Smooth muscle cell (in vitro differentiated cells): ENCODE measurements around the gene OR4E2. TPM values are rescaled to one million over a fixed set of nuclear protein-coding genes. Genes with fewer than 3 reads are reported as not detected.

Experiments
- DNase-seq: peaks from one replicate; lab custom pipeline; 2025; ENCODE audit not compliant: unreplicated experiment; lab: John Stamatoyannopoulos, UW
- H2AFZ ChIP-seq: fragments of 200-600 bp; sonication (generic); 2 replicates; pipeline ENCODE4 v1.6.0; 2016; ENCODE audit warnings: antibody characterized with exemption, low read depth, mild to moderate bottlenecking
- H3F3A ChIP-seq: fragments of 200-600 bp; sonication (generic); 2 replicates; pipeline ENCODE4 v1.6.0; 2017; ENCODE audit warnings: antibody characterized with exemption, low read depth
- H3K27ac ChIP-seq: fragments of 200-600 bp; sonication (generic); 2 replicates; pipeline ENCODE4 v1.5.1; 2016; ENCODE audit warnings: low read depth, mild to moderate bottlenecking
- H3K27me3 ChIP-seq: fragments of 200-600 bp; sonication (generic); 2 replicates; pipeline ENCODE4 v1.6.1; 2016; ENCODE audit warnings: low read depth, mild to moderate bottlenecking
- H3K36me3 ChIP-seq: fragments of 200-600 bp; sonication (generic); 2 replicates; pipeline ENCODE4 v1.5.1; 2016; ENCODE audit warnings: low read depth
- H3K4me1 ChIP-seq: fragments of 200-600 bp; sonication (generic); 2 replicates; pipeline ENCODE4 v1.5.1; 2016; ENCODE audit warnings: low read depth
- H3K4me2 ChIP-seq: fragments of 200-600 bp; sonication (generic); 2 replicates; pipeline ENCODE4 v1.6.0; 2016; ENCODE audit warnings: mild to moderate bottlenecking
- H3K4me3 ChIP-seq: fragments of 200-600 bp; sonication (generic); 2 replicates; pipeline ENCODE4 v1.5.1; 2016; ENCODE audit warnings: mild to moderate bottlenecking
- H3K79me2 ChIP-seq: fragments of 200-600 bp; sonication (generic); 2 replicates; pipeline ENCODE4 v1.6.0; 2016; ENCODE audit warnings: low read depth, mild to moderate bottlenecking
- H3K9ac ChIP-seq: fragments of 200-600 bp; sonication (generic); 2 replicates; pipeline ENCODE4 v1.6.0; 2016; ENCODE audit warnings: low read depth
- H3K9me3 ChIP-seq: fragments of 200-600 bp; sonication (generic); replicated peaks from 2 replicates; pipeline ENCODE4 v1.5.1; 2016; ENCODE audit warnings: low read depth
- H4K20me1 ChIP-seq: fragments of 200-600 bp; sonication (generic); 2 replicates; pipeline ENCODE4 v1.6.0; 2016; ENCODE audit warnings: low read depth
- WGBS: methylation state at CpG from one replicate; pipeline ENCODE4 v1.1.7; 2016; ENCODE audit warnings: low lambda C conversion rate; 5-methylcytosine and 5-hydroxymethylcytosine counted together
- polyA plus RNA-seq: library from polyadenylated mRNA; unstranded; fragments of >200 nt; fragmentation: Nextera tagmentation; extraction: Ambion mirVana; gene quantifications from 2 replicates; pipeline ENCODE4 v1.2.1, GENCODE V29; 2016
- total RNA-seq: library from RNA; depleted of rRNA; stranded (reverse); fragments of >200 nt; gene quantifications from 2 replicates; pipeline ENCODE4 v1.2.3, GENCODE V29; 2014
- TF ChIP-seq, protein P1 (sequence below): fragments of 200-600 bp; sonication (generic); IDR thresholded peaks from 2 replicates; pipeline ENCODE4 v1.5.1; 2017; ENCODE audit warnings: borderline replicate concordance, mild to moderate bottlenecking, antibody characterized with exemption; ENCODE audit not compliant: insufficient read depth, poor library complexity, severe bottlenecking

Gene OR4E2
- total and polyA plus RNA-seq, 2 experiments from 2014 or later = not detected

DNA sequence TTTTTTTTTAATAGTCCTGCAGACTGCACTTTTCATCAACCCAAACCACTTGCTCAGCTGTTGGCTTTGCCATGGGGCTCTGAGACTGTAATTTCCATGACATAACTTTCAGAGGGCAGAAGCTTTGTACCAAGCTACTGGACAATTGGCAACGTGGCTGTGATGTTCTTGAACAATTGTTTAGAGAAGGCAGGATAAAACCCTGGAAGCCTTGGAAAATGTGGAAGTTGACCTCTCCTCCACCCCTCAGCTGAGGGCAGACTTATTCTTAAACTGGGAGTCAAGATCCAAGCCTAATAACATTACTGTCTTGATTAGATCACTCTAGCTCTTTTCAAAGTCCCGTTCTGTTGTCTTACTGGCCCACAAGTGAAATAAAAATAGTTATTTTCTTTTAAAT lies 17.7 kb downstream of the OR4E2 start:
- Histone ChIP-seq H3K36me3 (no peaks in the 10 kb centered on the region), H3K9me3 (no peaks in the 10 kb centered on the region), H3K9ac (no peak overlapping the region), H3K27ac (no peak overlapping the region), H3K4me2 (no peak overlapping the region), H3K27me3 (no peaks in the 10 kb centered on the region), H4K20me1 (no peaks in the 10 kb centered on the region), H3K4me1 (no peaks in the 10 kb centered on the region), H3K4me3 (no peak overlapping the region), H3F3A (no peaks in the 10 kb centered on the region), H2AFZ (no peak overlapping the region), H3K79me2 (no peaks in the 10 kb centered on the region)
- TF ChIP-seq, protein P1, sequence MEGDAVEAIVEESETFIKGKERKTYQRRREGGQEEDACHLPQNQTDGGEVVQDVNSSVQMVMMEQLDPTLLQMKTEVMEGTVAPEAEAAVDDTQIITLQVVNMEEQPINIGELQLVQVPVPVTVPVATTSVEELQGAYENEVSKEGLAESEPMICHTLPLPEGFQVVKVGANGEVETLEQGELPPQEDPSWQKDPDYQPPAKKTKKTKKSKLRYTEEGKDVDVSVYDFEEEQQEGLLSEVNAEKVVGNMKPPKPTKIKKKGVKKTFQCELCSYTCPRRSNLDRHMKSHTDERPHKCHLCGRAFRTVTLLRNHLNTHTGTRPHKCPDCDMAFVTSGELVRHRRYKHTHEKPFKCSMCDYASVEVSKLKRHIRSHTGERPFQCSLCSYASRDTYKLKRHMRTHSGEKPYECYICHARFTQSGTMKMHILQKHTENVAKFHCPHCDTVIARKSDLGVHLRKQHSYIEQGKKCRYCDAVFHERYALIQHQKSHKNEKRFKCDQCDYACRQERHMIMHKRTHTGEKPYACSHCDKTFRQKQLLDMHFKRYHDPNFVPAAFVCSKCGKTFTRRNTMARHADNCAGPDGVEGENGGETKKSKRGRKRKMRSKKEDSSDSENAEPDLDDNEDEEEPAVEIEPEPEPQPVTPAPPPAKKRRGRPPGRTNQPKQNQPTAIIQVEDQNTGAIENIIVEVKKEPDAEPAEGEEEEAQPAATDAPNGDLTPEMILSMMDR = no peak
- DNase-seq = no peak
- 68% methylated on average over 2 of the region's 2 CpGs for WGBS

DNA sequence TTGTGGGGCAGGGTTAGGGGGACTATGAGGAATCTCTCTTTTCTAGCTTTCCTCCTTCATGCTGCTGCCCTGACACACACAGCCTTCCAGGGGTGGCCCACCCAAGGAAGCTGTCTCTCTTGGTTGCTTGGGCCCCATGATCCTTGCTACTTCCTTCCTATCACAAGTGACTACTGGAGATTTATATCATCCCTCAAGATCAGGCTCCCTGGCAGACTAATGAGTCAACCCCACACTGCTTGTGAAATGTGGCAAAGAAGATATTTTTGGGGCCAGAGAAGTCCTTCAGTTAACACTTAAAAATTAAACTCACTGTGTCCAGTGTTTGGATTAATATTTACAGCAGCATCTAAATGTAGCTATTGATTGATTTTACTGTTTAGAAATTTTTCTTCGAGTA lies 18.5 kb downstream of the OR4E2 start:
- Histone ChIP-seq H2AFZ (no peak overlapping the region), H3K4me3 (no peak overlapping the region), H3F3A (no peaks in the 10 kb centered on the region), H4K20me1 (no peaks in the 10 kb centered on the region), H3K36me3 (no peaks in the 10 kb centered on the region), H3K9ac (no peak overlapping the region), H3K27me3 (no peaks in the 10 kb centered on the region), H3K9me3 (no peaks in the 10 kb centered on the region), H3K4me1 (no peaks in the 10 kb centered on the region), H3K4me2 (no peak overlapping the region), H3K79me2 (no peaks in the 10 kb centered on the region), H3K27ac (no peak overlapping the region)
- TF ChIP-seq, protein P1 = no peak
- DNase-seq = no peak
- WGBS = 88% methylated on average over 1 of the region's 1 CpG

DNA sequence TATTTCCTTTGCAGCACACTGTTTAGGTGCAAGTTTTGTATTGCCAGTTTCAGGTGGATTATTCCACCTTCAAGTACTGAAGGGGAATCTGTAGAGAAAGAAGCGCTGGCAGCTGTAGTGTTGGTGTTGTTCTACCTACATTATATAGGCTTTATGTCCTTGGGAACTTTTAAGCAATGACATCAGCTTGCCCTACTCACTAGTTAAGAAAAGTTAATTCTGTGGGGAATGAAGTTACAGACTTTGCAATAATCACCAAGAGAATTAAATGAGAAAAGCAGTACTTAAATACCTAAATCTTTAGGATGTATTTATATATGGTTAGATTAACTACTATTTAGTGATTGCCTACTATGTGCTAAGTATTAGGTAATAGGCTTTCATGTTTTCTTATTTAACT lies 20.1 kb downstream of the OR4E2 start, which contains the start of gene OR4E1:
TSS of gene OR4E1 (minus strand) at position 101 of the 400 bp plus-strand sequence. CDS start 2,883 bp downstream, outside the sequence.
- Histone ChIP-seq H2AFZ (no peak within 1 kb of the TSS), H4K20me1 (no peaks in the 10 kb centered on the region), H3K4me1 (no peaks in the 10 kb centered on the region), H3K79me2 (no peaks in the 10 kb centered on the region), H3F3A (no peaks in the 10 kb centered on the region), H3K4me2 (no peak within 1 kb of the TSS), H3K27ac (no peak within 1 kb of the TSS), H3K36me3 (no peaks in the 10 kb centered on the region), H3K27me3 (no peaks in the 10 kb centered on the region), H3K4me3 (no peak within 1 kb of the TSS), H3K9me3 (no peaks in the 10 kb centered on the region), H3K9ac (no peak within 1 kb of the TSS)
- DNase-seq = no peak
- TF ChIP-seq, protein P1 = no peak
- 91% methylated on average over 1 of the region's 1 CpG for WGBS

DNA sequence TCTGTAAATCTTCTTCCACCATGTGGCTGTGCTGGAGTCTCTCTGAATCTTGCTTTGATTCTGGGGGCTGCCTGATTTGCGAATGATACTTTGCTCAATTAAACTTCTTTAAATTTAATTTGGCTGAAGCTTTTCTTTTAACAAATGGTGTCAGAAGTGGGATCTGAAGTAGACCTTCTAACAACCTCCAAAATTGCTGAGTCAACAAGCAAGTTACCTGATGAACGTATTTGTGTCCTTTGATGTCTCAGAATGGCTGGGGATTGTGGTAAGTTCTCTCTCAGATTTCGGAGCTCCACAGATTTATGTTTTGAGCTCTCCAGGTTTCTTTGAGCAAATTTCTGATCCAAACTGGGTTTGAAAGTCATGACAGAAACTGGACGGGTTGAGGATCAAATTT lies 21.9 kb downstream of the OR4E2 start:
- no peaks in the 10 kb centered on the region for H3F3A ChIP-seq
- DNase-seq = no peak
- H3K4me3 ChIP-seq = no peak overlapping the region
- no peaks in the 10 kb centered on the region for H3K79me2 ChIP-seq
- 85% methylated on average over 4 of the region's 4 CpGs for WGBS
- H3K4me2 ChIP-seq = no peak overlapping the region
- no peaks in the 10 kb centered on the region for H3K4me1 ChIP-seq
- no peaks in the 10 kb centered on the region for H3K36me3 ChIP-seq
- no peaks in the 10 kb centered on the region for H4K20me1 ChIP-seq
- no peaks in the 10 kb centered on the region for H3K27me3 ChIP-seq
- TF ChIP-seq, protein P1 = no peak
- no peak overlapping the region for H3K27ac ChIP-seq
- H3K9ac ChIP-seq = no peak overlapping the region
- H3K9me3 ChIP-seq = no peaks in the 10 kb centered on the region
- H2AFZ ChIP-seq = no peak overlapping the region
